Head of caudate nucleus (tissue), 42 donors: ENCODE measurements around the gene ASTN2.

Experiments
- DNase-seq, 42 donors: peaks; one replicate each; pipeline versions ENCODE4 v3.0.0 to v3.0.0-alpha.2; 2020 to 2021; ENCODE audit warnings: mixed read lengths in 7 of 42
- intact Hi-C: fragments of 100-400 bp; cut with DNase I; formaldehyde crosslinking; loops from one replicate; pipeline ENCODE4 v1.15.0; 2022

The ASTN2 gene

GRCh38 chr9:116411506-116411905, 1003.4 kb downstream of the ASTN2 start:
- no peak for DNase-seq

GRCh38 chr9:116409638-116410037, 1005.2 kb downstream of the ASTN2 start:
- no peak for DNase-seq
- intact Hi-C loops: no loop called here

More at GRCh38 chr9:116411506-116411905, 1003.4 kb downstream of the ASTN2 start:
- intact Hi-C loops: no loop called here

DNA sequence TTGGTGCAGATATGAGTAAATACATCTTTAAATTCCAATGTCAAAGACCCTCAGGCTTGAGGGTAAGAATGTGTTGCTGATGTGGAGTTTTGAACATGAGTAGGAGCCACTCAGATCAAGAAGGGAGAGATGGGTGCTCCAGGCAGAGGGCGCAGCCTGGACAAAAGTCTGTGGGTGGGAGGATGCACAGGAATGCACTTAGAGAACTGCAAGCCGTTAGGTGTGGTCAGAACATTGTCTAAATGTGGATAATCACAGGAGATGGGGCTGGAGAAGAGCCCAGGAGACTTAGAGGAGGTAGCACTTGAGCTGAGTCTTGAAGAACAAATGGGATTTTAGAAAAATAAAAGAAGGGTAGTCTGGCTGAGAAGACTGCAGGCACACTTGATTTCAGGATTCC, 1005.7 kb downstream of the ASTN2 start:
- intact Hi-C loops: no loop called here
- DNase-seq: no peak

GRCh38 chr9:116406469-116406868, 1008.4 kb downstream of the ASTN2 start:
- intact Hi-C loops: no loop called here
- DNase-seq: no peak

GRCh38 chr9:116405321-116405720, 1009.5 kb downstream of the ASTN2 start:
- intact Hi-C loops: no loop called here
- no peak for DNase-seq

- intact Hi-C loops: no loop called here
Measured at GRCh38 chr9:116404228-116404627, 1010.6 kb downstream of the ASTN2 start.

GRCh38 chr9:116403171-116403570, 1011.7 kb downstream of the ASTN2 start:
- no peak for DNase-seq
- intact Hi-C loops: no loop called here

More at GRCh38 chr9:116404228-116404627, 1010.6 kb downstream of the ASTN2 start:
- no peak for DNase-seq

DNA sequence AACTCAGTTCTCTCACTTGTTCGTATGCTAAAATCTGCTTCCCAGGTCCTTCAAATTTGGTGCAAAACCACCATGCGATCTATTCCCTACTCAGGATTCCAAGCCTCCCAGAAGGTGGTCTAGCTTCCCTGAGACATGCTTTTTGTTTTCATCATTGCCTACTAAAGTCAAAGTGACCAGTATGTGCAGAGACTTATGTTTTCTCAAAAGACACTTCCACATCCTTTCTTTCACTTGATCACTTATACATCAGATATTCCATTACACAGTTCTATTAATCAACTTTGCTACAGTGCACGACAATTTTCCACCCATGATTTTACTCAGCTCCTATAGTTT, 1019.2 kb downstream of the ASTN2 start:
- intact Hi-C loops: no loop called here
- DNase-seq: no peak

GRCh38 chr9:116394894-116395698, 1019.8 kb downstream of the ASTN2 start:
- intact Hi-C loops: no loop called here
- DNase-seq: no peak

DNA sequence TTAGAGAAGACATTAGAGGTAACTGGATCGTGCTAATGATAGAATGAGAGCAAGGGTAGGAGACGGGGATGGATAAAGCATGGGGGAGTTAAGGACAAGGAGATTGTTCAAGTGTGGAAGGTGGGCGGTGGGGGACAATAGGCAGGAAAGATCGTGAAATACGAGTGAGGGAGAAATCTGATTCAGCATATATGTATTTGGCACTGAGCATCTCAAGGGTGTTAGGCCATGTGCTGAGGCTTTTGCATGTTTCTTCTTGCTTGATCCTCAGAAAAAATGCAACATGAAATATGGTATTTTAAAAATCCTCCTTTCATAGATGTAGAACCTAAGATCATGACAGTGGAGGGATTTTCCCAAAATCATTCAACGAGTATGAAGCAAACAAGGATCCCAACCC, 1020.8 kb downstream of the ASTN2 start:
- intact Hi-C loops: no loop called here

DNA sequence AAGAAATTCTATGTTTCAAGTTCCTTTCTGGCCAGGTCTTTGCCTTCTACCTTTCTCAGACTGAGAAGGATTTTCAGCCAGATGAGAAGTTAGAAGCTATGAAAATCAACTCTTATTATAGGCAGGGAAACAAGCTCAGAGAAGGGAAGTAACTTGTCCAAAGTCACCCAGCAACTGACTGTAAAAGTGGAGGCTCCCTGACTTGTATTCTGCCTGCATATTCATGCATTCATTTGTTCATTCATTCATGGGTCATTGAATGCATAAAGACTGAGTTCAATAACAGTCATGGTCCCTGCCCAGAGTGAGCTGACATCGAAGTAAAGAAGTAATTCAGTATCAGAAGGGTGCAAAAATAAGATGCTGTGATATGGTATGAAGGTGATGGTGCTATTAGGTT, 1021.7 kb downstream of the ASTN2 start:
- intact Hi-C loops: no loop called here
- DNase-seq: no peak

More for the DNA sequence above, 1020.8 kb downstream of the ASTN2 start:
- DNase-seq: no peak

GRCh38 chr9:116391306-116391900, 1023.5 kb downstream of the ASTN2 start:
- intact Hi-C loops: no loop called here
- no peak for DNase-seq

DNA sequence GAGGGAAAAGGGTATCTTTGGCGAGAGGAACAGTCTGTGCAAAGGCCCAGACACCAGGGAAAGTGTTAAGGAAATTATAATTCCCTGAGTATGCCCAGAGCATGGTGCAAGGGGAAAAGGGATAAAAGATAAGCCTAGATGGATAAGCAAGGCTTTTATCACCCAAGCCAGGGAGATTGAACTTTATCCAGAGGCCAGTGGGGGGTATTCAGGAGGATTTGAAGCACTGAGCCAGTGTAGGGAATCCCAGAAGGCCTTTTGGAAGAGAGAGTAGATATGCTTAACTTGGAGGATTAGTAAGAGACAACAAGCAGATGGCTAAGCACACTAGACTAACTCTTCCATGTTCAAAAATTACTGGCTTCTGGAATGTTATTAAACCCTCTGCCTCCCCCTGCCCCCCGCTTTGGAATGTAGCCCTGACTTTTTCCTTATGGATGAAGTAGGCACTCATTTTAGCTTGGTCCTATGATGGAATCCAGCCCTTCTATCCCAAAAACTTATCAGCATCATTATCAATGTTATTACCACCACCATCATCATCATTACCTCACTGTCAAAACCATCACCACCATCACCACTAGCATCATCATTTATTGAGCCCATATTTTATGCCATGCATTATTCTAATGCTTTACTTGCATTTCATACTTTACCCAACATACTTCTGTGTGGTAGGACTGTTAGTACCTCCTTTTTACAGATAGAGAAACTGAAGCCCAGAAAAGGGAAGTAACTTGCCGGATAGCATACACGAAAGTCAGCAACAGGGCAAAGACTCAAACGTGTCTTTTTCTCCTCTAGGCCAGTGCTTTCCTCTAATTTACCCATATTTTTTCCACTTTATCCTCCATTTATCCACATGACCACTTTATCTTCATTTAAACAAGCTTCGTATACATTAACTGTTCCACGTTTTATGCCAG, 1024.3 kb downstream of the ASTN2 start:
- intact Hi-C loops: no loop called here

GRCh38 chr9:116389541-116390302, 1025.1 kb downstream of the ASTN2 start:
- intact Hi-C loops: no loop called here
- no peak for DNase-seq

More for the DNA sequence above, 1024.3 kb downstream of the ASTN2 start:
- no peak for DNase-seq

GRCh38 chr9:116387934-116388698, 1026.7 kb downstream of the ASTN2 start:
- intact Hi-C loops: no loop called here
- no peak for DNase-seq

DNA sequence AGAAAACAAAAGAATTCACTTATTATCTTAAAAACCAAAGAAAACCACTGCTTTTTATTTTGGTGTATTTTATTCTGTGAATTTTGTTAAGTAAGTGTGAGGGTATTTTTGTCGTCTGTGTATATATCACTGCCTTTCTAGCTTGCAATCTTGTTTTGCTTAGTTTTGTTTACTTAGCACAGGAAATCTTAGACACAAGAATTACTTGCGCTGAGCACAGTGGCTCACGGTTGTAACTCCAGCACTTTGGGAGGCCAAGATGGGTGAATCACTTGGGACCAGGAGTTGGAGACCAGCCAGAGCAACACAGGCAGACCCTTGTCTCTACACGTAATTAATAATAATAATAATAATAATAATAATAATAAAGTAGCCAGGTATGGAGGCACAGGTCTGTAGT, 1030.9 kb downstream of the ASTN2 start:
- no peak for DNase-seq
- intact Hi-C loops: no loop called here

DNA sequence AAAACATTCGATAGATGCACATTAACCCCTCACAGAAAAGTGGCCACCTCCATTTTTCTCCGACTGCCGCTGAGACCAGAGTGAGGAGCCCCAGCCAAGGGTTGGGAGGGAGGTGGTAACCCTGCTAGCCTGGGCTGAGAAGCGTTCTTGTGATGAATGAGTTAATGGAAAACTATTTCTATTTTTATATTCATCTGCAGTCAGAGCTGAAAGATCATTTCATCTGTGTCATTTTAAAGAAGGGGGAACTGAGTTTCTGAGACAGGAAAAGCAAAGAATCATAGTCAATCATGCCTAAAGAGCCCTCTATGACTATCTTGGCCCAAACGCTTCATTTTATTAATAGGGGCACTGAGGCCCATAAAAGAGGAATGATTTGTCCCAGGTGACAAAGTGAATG, 1031.7 kb downstream of the ASTN2 start:
- no peak for DNase-seq
- intact Hi-C loops: no loop called here

DNA sequence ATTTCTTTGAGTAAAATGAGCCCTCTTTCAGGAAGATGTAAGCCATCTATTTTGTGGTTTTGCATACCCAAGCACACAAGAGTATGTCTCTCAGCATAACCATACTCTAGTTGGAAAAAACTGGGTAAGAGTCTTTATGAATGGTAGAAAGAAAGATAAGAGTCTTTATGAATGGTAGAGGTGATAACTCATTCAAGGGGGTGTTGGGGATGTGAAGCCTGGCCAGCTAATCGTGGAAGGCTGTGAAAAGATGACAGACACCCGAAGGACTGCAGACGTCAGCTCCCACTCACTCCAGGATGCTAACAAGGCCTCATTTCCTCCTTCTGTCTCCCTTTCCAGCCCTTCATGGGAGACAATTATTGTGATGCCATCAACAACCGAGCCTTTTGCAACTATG, 1032.8 kb downstream of the ASTN2 start:
- intact Hi-C loops: no loop called here

More for the DNA sequence above, 1032.8 kb downstream of the ASTN2 start:
- no peak for DNase-seq
